Tibial artery (tissue), 4 donors: ENCODE results near the gene DBX1.

Experiments used
- DNase-seq, 2 donors: peaks; one replicate each; pipeline ENCODE4 v3.0.0-alpha.2; 2019
- H3K27ac ChIP-seq, 2 donors: fragments of 200-600 bp; sonication (generic) in 1 of 2; 1 replicate in 1 of 2; 2 replicates in 1 of 2; pipeline ENCODE4 v1.5.1; 2018 to 2019; ENCODE audit warnings: mild to moderate bottlenecking in 1 of 2
- H3K27me3 ChIP-seq, 2 donors: fragments of 200-600 bp; sonication (generic) in 1 of 2; one replicate each; pipeline versions ENCODE4 v1.5.1 to v1.6.0; 2016 to 2019
- H3K36me3 ChIP-seq, 3 donors: fragments of 200-600 bp; sonication (generic) in 2 of 3; one replicate each; pipeline ENCODE4 v1.5.1; 2016 to 2019; ENCODE audit warnings: mild to moderate bottlenecking in 2 of 3
- H3K4me1 ChIP-seq, 4 donors: fragments of 200-600 bp; sonication (generic) in 2 of 4; 1 replicate in 3 of 4; 2 replicates in 1 of 4; pipeline ENCODE4 v1.5.1; 2016 to 2019
- H3K4me3 ChIP-seq, 2 donors: fragments of 200-600 bp; sonication (generic) in 1 of 2; 1 replicate in 1 of 2; 2 replicates in 1 of 2; pipeline ENCODE4 v1.5.1; 2018 to 2019; ENCODE audit warnings: mild to moderate bottlenecking in 2 of 2
- H3K9me3 ChIP-seq, 3 donors: fragments of 200-600 bp; sonication (generic) in 1 of 3; one replicate each; pipeline ENCODE4 v1.5.1; 2016 to 2019
- intact Hi-C: fragments of 100-400 bp; cut with DNase I; formaldehyde crosslinking; loops from one replicate; pipeline ENCODE4 v1.15.0; 2023; ENCODE audit warnings: low total_unique reads
- TF ChIP-seq, protein P1 (sequence below), 2 experiments: fragments of 200-600 bp in 1 of 2; fragments of 450-650 bp in 1 of 2; IDR thresholded peaks; one replicate each; pipeline ENCODE4 v1.5.1; 2017 to 2019; ENCODE audit warnings: antibody characterized with exemption in 2 of 2, mild to moderate bottlenecking in 1 of 2, moderate library complexity in 1 of 2

Gene DBX1, protein sequence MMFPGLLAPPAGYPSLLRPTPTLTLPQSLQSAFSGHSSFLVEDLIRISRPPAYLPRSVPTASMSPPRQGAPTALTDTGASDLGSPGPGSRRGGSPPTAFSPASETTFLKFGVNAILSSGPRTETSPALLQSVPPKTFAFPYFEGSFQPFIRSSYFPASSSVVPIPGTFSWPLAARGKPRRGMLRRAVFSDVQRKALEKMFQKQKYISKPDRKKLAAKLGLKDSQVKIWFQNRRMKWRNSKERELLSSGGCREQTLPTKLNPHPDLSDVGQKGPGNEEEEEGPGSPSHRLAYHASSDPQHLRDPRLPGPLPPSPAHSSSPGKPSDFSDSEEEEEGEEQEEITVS

DNA sequence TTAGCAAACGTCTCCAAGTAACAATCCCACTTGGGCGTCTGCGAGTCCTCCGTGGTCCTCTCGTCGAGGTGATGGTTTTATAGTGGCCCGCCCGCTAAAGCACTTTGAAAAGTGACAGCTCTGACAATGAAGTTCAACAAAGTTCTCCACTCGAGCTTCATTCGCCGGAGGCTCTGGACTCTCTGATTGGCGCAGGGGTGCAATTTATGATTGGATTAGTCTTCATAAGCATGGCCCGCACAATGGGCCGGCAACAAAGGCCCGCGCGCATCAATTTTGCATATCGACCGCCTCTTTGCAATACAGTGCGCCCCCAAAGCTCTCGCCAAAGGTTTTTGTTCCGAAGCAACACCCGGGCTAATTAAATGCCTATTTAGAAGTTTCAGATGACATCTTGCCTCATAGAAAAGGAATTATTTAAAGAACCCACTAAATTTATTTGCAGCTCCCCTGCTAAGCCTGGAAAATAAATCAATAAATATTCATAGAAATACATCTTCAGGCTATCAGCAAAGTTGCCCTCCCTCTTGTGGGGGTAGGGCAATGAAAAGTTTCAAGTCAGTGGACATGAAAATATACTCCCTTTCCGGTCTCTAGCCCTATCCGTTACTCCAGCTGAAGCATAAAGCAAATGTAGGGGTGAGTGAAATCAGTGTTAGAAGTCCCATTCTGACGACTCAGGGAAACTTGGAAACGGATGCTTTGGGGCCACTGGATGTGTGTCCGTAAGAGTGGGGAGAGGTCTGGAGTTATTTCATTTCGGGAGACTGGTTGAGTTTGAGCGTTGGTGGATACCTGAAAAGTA lies at the start of gene DBX1:
DBX1 (minus strand) TSS at position 51 of the 805 bp plus-strand sequence. CDS start 151 bp downstream, outside the sequence.
- Histone ChIP-seq H3K27me3 (peaks cover 16 to 99% of the 10 kb centered on the region in 2 donors), H3K36me3 (no peaks in the 10 kb centered on the region), H3K4me3 (no peak within 1 kb of the TSS), H3K4me1 (peaks cover 0 to 40% (median 30%) of the 10 kb centered on the region in 4 donors), H3K9me3 (peaks cover 0 to 3% (median 0%) of the 10 kb centered on the region in 3 donors), H3K27ac (no peak within 1 kb of the TSS)
- DNase-seq: no peak
- intact Hi-C loops: no loop called here
- TF ChIP-seq, protein P1, sequence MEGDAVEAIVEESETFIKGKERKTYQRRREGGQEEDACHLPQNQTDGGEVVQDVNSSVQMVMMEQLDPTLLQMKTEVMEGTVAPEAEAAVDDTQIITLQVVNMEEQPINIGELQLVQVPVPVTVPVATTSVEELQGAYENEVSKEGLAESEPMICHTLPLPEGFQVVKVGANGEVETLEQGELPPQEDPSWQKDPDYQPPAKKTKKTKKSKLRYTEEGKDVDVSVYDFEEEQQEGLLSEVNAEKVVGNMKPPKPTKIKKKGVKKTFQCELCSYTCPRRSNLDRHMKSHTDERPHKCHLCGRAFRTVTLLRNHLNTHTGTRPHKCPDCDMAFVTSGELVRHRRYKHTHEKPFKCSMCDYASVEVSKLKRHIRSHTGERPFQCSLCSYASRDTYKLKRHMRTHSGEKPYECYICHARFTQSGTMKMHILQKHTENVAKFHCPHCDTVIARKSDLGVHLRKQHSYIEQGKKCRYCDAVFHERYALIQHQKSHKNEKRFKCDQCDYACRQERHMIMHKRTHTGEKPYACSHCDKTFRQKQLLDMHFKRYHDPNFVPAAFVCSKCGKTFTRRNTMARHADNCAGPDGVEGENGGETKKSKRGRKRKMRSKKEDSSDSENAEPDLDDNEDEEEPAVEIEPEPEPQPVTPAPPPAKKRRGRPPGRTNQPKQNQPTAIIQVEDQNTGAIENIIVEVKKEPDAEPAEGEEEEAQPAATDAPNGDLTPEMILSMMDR (IDR thresholded peaks at IDR 0.05): no peak

DNA sequence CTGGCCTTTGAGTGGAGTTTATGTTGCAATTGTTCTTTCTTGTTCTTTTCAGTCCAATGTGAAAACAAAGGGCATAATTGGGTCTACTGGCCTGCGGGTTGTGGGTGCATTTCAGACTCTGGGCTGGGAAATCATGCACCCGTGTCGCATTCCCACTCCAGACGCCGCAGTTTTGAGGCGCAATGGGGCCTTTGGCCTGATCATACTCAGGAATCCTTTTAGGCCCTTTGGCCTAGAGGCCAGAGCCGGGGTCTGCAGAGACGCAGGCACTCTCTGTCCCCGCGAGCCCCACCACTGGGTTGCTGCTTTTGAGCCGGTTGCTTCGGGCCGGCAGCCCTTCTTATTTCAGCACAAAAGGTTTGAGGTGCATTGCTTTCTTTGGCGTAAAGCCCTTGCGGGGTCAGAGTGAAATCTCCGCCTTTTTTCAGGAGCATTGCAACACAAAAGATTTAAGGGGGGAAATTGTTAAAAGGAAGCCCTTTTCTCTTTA lies 48.4 kb upstream of the DBX1 start:
- intact Hi-C loops: no loop called here
- peaks cover 0 to 5% (median 0%) of the 10 kb centered on the region in 4 donors for H3K4me1 ChIP-seq
- no peak for DNase-seq
- TF ChIP-seq, protein P1 (IDR thresholded peaks at IDR 0.05): no peak
- no peak overlapping the region for H3K27ac ChIP-seq
- H3K4me3 ChIP-seq: no peak overlapping the region
- H3K9me3 ChIP-seq: no peaks in the 10 kb centered on the region
- H3K27me3 ChIP-seq: peaks cover 0 to 29% of the 10 kb centered on the region in 2 donors
- no peaks in the 10 kb centered on the region for H3K36me3 ChIP-seq

DNA sequence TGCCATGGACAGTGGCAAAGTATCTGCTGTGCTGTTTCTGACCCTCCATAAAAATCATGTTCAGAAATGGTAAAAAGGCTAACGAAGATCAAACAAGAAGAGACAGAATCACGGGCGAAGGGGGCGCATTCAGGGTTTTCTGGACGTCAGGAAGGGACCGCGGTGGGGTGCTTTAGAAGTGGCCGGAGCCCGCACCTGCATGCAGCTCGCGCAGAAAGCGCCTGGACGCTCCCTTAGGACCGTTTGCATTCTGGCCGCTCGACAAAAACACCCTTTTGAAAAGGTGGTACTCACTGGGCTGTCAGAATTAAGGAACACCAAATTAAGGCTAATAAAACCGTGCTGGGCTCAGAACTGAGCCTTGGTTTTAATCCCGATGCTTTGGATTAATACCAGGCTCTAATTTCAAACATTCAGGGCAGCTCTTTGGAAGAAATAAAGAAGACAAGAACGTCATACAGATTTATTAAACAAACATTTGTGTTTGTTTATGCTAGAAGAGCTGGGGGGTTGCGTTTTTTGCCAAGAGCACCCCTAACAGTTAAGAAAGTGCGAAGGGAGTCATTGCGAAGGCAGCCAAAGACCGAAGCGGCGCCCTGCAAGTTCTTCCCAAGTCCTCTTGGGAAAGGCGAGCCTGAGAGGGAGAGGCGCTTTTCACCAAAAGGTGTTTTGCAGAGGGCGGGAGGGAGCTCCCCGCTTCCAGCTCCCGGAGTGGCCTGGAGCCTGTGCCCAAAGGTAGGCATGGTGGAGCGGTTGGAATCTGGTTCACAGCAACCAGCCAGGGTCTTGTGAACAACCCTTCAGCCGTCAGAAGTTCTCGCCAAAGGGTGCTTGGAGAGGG lies 47.7 kb upstream of the DBX1 start:
- Histone ChIP-seq H3K4me3 (no peak overlapping the region), H3K27me3 (peaks cover 0 to 29% of the 10 kb centered on the region in 2 donors), H3K27ac (no peak overlapping the region), H3K4me1 (peaks cover 0 to 5% (median 0%) of the 10 kb centered on the region in 4 donors), H3K36me3 (no peaks in the 10 kb centered on the region), H3K9me3 (no peaks in the 10 kb centered on the region)
- TF ChIP-seq, protein P1 (IDR thresholded peaks at IDR 0.05): no peak
- intact Hi-C loops: no loop called here
- DNase-seq: no peak

DNA sequence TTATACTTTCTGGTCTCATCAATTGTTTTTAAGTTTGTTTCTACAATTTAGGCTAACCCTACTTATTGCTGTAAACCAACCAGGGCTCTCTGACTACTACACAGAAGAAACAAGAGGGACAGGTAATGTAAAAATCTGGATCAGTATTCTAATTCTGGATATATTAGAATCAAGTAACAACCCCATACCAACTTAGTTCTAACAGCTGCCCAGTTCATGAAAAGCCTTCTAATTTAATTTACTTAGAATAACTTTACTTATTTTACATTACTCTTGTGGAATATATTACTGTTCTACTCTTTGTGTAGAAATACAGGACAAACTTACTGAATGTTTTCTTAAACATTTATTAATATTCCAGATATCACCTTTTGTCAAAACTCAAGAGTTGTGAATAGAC lies 45.5 kb upstream of the DBX1 start:
- H3K4me3 ChIP-seq: no peak overlapping the region
- TF ChIP-seq, protein P1 (IDR thresholded peaks at IDR 0.05): no peak
- peaks cover 0 to 29% of the 10 kb centered on the region in 2 donors for H3K27me3 ChIP-seq
- intact Hi-C loops: no loop called here
- peaks cover 0 to 5% (median 0%) of the 10 kb centered on the region in 4 donors for H3K4me1 ChIP-seq
- no peak overlapping the region for H3K27ac ChIP-seq
- no peaks in the 10 kb centered on the region for H3K9me3 ChIP-seq
- no peaks in the 10 kb centered on the region for H3K36me3 ChIP-seq
- no peak for DNase-seq

DNA sequence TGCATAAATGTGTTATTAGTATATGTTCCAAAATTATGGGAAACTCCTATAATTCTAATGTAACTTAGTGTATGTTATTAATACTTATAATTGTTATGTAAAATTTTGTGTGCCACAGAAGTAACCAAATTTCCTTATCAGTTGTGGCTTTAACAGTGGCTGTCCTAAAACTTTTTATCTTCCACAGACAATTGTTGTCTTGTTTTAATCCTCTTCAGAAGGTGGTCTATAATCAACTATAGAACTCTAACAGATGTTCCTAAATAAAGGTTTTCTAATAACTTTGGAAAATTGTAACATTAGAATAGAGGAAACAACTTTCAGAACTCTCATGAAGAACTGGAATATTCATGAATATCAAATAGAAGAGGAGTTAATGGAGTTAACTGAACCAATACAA lies 44.4 kb upstream of the DBX1 start:
- DNase-seq: no peak
- no peaks in the 10 kb centered on the region for H3K9me3 ChIP-seq
- H3K4me1 ChIP-seq: peaks cover 0 to 5% (median 0%) of the 10 kb centered on the region in 4 donors
- peaks cover 0 to 29% of the 10 kb centered on the region in 2 donors for H3K27me3 ChIP-seq
- no peaks in the 10 kb centered on the region for H3K36me3 ChIP-seq
- intact Hi-C loops: no loop called here
- no peak overlapping the region for H3K27ac ChIP-seq
- no peak overlapping the region for H3K4me3 ChIP-seq
- TF ChIP-seq, protein P1 (IDR thresholded peaks at IDR 0.05): no peak
